IMR-90 (cell line): ENCODE measurements around the gene FAM149B1. TPM values are rescaled to one million over a fixed set of nuclear protein-coding genes. Genes with fewer than 3 reads are reported as not detected.

Experiments
- ATAC-seq: fragments of 200-7000 bp; cut with Tn5 transposase; 2 replicates; pipeline ENCODE4 v1.9.1; 2020; ENCODE audit warnings: low read depth, mild to moderate bottlenecking, moderate library complexity
- BruUV-seq: library from RNA; stranded (reverse); fragments of 400-500 nt; replicated peaks from 2 replicates; lab custom pipeline; 2021; lab: Mats Ljungman, UMichigan
- CTCF ChIA-PET: fragments of 300-600 bp; formaldehyde crosslinking; extraction: SDS; loops from one replicate; lab custom pipeline; 2021; ENCODE audit warnings: antibody characterized with exemption; lab: Yijun Ruan, JAX
- POLR2A ChIA-PET: fragments of 300-600 bp; sonication (Branson Sonifier 250); formaldehyde crosslinking; loops from one replicate; lab custom pipeline; 2022; ENCODE audit warnings: antibody characterized with exemption; ENCODE audit not compliant: unreplicated experiment; lab: Charles Lee
- DNase-seq: peaks from one replicate; pipeline ENCODE4 v3.0.0; 2013
- H2AFZ ChIP-seq: replicated peaks from 2 replicates; pipeline ENCODE3; 2013; ENCODE audit warnings: low read length, mild to moderate bottlenecking; ENCODE audit not compliant: poor library complexity
- H2AK5ac ChIP-seq: 2 replicates; pipeline ENCODE4 v1.6.1; 2013; ENCODE audit warnings: low read depth, low read length, inconsistent platforms
- H2AK9ac ChIP-seq: replicated peaks from 2 replicates; pipeline ENCODE3; 2013; ENCODE audit warnings: mild to moderate bottlenecking, low read depth, low read length, moderate library complexity; ENCODE audit not compliant: poor library complexity
- H2BK120ac ChIP-seq: 2 replicates; pipeline ENCODE4 v1.6.1; 2013; ENCODE audit warnings: low read depth, low read length, inconsistent platforms
- H2BK15ac ChIP-seq: 3 replicates; pipeline ENCODE4 v1.6.1; 2013; ENCODE audit warnings: low read depth, low read length, inconsistent platforms
- H2BK20ac ChIP-seq: 2 replicates; pipeline ENCODE4 v1.6.1; 2013; ENCODE audit warnings: low read depth, mild to moderate bottlenecking, inconsistent platforms, low read length, moderate library complexity
- H2BK5ac ChIP-seq: 2 replicates; pipeline ENCODE4 v1.6.1; 2013; ENCODE audit warnings: mild to moderate bottlenecking, low read depth, low read length, inconsistent platforms; ENCODE audit not compliant: poor library complexity, severe bottlenecking
- H3K14ac ChIP-seq: replicated peaks from 2 replicates; pipeline ENCODE4 v1.6.1; 2013; ENCODE audit warnings: low read depth, low read length, inconsistent platforms
- H3K18ac ChIP-seq: 2 replicates; pipeline ENCODE4 v1.6.1; 2013; ENCODE audit warnings: low read depth, low read length, control low read depth
- H3K23ac ChIP-seq: 2 replicates; pipeline ENCODE4 v1.6.1; 2013; ENCODE audit warnings: low read depth, low read length, inconsistent platforms
- H3K27ac ChIP-seq: 2 replicates; pipeline ENCODE4 v1.5.1; 2013; ENCODE audit warnings: mild to moderate bottlenecking, control low read depth, low read length; ENCODE audit not compliant: insufficient read depth
- H3K27me3 ChIP-seq: 2 replicates; pipeline ENCODE4 v1.6.1; 2013; ENCODE audit warnings: low read length; ENCODE audit not compliant: control insufficient read depth, insufficient read depth
- H3K36me3 ChIP-seq: 2 replicates; pipeline ENCODE4 v1.6.1; 2013; ENCODE audit warnings: low read length, mixed read lengths; ENCODE audit not compliant: control insufficient read depth, insufficient read depth
- H3K4ac ChIP-seq: 2 replicates; pipeline ENCODE4 v1.6.1; 2013; ENCODE audit warnings: low read depth, low read length, inconsistent platforms
- H3K4me1 ChIP-seq: 2 replicates; pipeline ENCODE4 v1.6.1; 2013; ENCODE audit warnings: low read length, mixed read lengths; ENCODE audit not compliant: control insufficient read depth, insufficient read depth
- H3K4me2 ChIP-seq: 2 replicates; pipeline ENCODE4 v1.6.1; 2013; ENCODE audit warnings: low read depth, mild to moderate bottlenecking, control low read depth, low read length, moderate library complexity
- H3K4me3 ChIP-seq: 2 replicates; pipeline ENCODE4 v1.5.1; 2013; ENCODE audit warnings: low read depth, mild to moderate bottlenecking, control low read depth, low read length, moderate library complexity; ENCODE audit not compliant: insufficient read depth
- H3K56ac ChIP-seq: 2 replicates; pipeline ENCODE4 v1.6.1; 2013; ENCODE audit warnings: low read length, inconsistent platforms; ENCODE audit not compliant: insufficient read depth; ENCODE audit errors: extremely low read depth
- H3K79me1 ChIP-seq, 2 experiments: 2 replicates each; pipeline ENCODE4 v1.6.1; 2013; ENCODE audit warnings: low read length in 2 of 2, inconsistent platforms in 1 of 2, low read depth in 1 of 2
- H3K9ac ChIP-seq: 2 replicates; pipeline ENCODE4 v1.6.1; 2013; ENCODE audit warnings: low read depth, low read length, control low read depth
- H3K9me1 ChIP-seq: 2 replicates; pipeline ENCODE4 v1.6.1; 2013; ENCODE audit warnings: low read length, inconsistent platforms; ENCODE audit not compliant: insufficient read depth
- H3K9me3 ChIP-seq: 2 replicates; pipeline ENCODE4 v1.6.1; 2013; ENCODE audit warnings: low read length; ENCODE audit not compliant: control insufficient read depth, insufficient read depth
- H4K20me1 ChIP-seq: 2 replicates; pipeline ENCODE4 v1.6.1; 2013; ENCODE audit warnings: low read length, inconsistent platforms; ENCODE audit not compliant: insufficient read depth
- H4K5ac ChIP-seq: 2 replicates; pipeline ENCODE4 v1.6.1; 2013; ENCODE audit warnings: mild to moderate bottlenecking, low read depth, low read length, control low read depth
- H4K8ac ChIP-seq, 2 experiments: 2 replicates each; pipeline ENCODE4 v1.6.1; 2013; ENCODE audit warnings: low read depth in 2 of 2, low read length in 2 of 2, control low read depth in 1 of 2, inconsistent platforms in 1 of 2
- H4K91ac ChIP-seq: 2 replicates; pipeline ENCODE4 v1.6.1; 2013; ENCODE audit warnings: low read depth, low read length, inconsistent platforms; ENCODE audit not compliant: insufficient read depth
- BHLHE40 ChIP-seq: fragments of 150-350 bp; IDR thresholded peaks from 2 replicates; pipeline ENCODE4 v1.6.1; 2016; ENCODE audit warnings: mild to moderate bottlenecking, low read depth, low read length
- CEBPB ChIP-seq: IDR thresholded peaks from 2 replicates; pipeline ENCODE4 v1.6.1; 2012; ENCODE audit warnings: low read depth, low read length, improper control_type of control experiment
- CHD1 ChIP-seq: IDR thresholded peaks from 2 replicates; pipeline ENCODE4 v1.6.1; 2012; ENCODE audit warnings: low read depth, low read length, improper control_type of control experiment
- FOS ChIP-seq: fragments of 150-350 bp; IDR thresholded peaks from 2 replicates; pipeline ENCODE4 v1.6.1; 2016; ENCODE audit warnings: low read depth, low read length
- MAFK ChIP-seq: IDR thresholded peaks from 2 replicates; pipeline ENCODE4 v1.6.1; 2012; ENCODE audit warnings: low read depth, low read length, improper control_type of control experiment
- NFE2L2 ChIP-seq: fragments of 150-350 bp; IDR thresholded peaks from 2 replicates; pipeline ENCODE4 v1.6.1; 2016; ENCODE audit warnings: low read depth, mild to moderate bottlenecking, low read length
- POLR2A ChIP-seq: IDR thresholded peaks from 2 replicates; pipeline ENCODE4 v1.6.1; 2012; ENCODE audit warnings: mild to moderate bottlenecking, low read depth, low read length
- RAD21 ChIP-seq: IDR thresholded peaks from 2 replicates; pipeline ENCODE4 v1.6.1; 2012; ENCODE audit warnings: low read length, improper control_type of control experiment
- RCOR1 ChIP-seq: IDR thresholded peaks from 2 replicates; pipeline ENCODE4 v1.6.1; 2012; ENCODE audit warnings: mild to moderate bottlenecking, low read length, improper control_type of control experiment; ENCODE audit not compliant: insufficient replicate concordance
- RFX5 ChIP-seq: IDR thresholded peaks from 2 replicates; pipeline ENCODE4 v1.8.0; 2012; ENCODE audit warnings: low read depth, mild to moderate bottlenecking, low read length, moderate library complexity
- SMC3 ChIP-seq: fragments of 150-350 bp; IDR thresholded peaks from 2 replicates; pipeline ENCODE4 v1.6.1; 2016; ENCODE audit warnings: low read depth, mild to moderate bottlenecking, antibody characterized with exemption, low read length, moderate library complexity
- WGBS, 2 experiments: methylation state at CpG; one replicate each; pipeline versions ENCODE4 v1.1.5 to v1.1.7; 2013; ENCODE audit warnings: missing lambda C conversion rate in 2 of 2; ENCODE audit not compliant: insufficient read length in 1 of 2; ENCODE audit errors: extremely low coverage in 2 of 2; 5-methylcytosine and 5-hydroxymethylcytosine counted together
- dilution Hi-C: fragments of 300-500 bp; cut with HindIII; formaldehyde crosslinking; loops from one replicate; pipeline ENCODE4 v1.14.3; 2018; ENCODE audit warnings: low sequenced_read_pairs; ENCODE audit not compliant: unreplicated experiment
- in situ Hi-C: fragments of 300-500 bp; cut with MboI; formaldehyde crosslinking; loops from 3 replicates; pipeline ENCODE4 v1.14.3; 2019; ENCODE audit warnings: low sequenced_read_pairs, inconsistent platforms, mixed read lengths
- intact Hi-C: fragments of 100-400 bp; cut with micrococcal nuclease; formaldehyde crosslinking; loops from 2 replicates; pipeline ENCODE4 v1.10.0; 2022
- polyA plus RNA-seq, 3 experiments: library from polyadenylated mRNA; depleted of rRNA; stranded (reverse); fragments of >200 nt; gene quantifications; 2 replicates each; pipeline ENCODE4 v1.2.3, GENCODE V29; 2012; ENCODE audit warnings: low replicate concordance in 1 of 3
- total RNA-seq: library from RNA; depleted of rRNA; stranded (reverse); fragments of >200 nt; gene quantifications from 2 replicates; pipeline ENCODE4 v1.2.3, GENCODE V29; 2012
- TF ChIP-seq, protein P1 (sequence below): conservative IDR thresholded peaks from 2 replicates; pipeline ENCODE4 v1.5.1; 2012; ENCODE audit warnings: mild to moderate bottlenecking, low read depth, low read length, improper control_type of control experiment

FAM149B1 gene
- total and polyA plus RNA-seq, 2 of the 4 experiments (the other 2 are of a cell fraction), result 21.7 to 28.3 TPM

DNA sequence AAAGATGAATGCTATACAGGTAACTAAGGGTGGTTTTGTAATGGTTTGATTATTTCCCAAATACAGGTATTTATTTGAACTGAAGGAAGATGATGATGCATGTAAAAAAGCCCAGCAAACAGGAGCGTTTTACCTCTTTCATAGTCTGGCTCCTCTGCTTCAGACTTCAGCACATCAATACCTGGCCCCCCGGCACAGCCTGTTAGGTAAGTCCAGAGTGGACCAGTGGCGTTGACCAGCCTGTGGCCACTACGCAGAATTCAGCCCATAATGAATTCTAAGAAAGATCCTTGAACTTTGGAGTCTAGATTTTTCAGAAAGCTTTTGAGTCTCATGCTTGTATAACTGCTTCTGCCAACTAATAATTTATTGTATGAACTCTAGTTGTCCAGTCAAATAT is 48.0 kb upstream of the FAM149B1 start:
- no peak overlapping the region for H3K14ac ChIP-seq
- no peaks in the 10 kb centered on the region; the same call in 1 of the 2 replicates for H3K9me1 ChIP-seq
- ChIA-PET CTCF (no interaction called here), POLR2A (no interaction called here)
- no peak overlapping the region for H4K5ac ChIP-seq
- H3K4me3 ChIP-seq, result no peak overlapping the region
- in situ Hi-C loops, result no loop called here
- H3K79me1 ChIP-seq, result peaks cover 8 to 15% of the 10 kb centered on the region in 2 experiments; a peak in 3 of 4 replicates
- no peak overlapping the region for H3K56ac ChIP-seq
- no peak overlapping the region for H3K4me2 ChIP-seq
- H2AK5ac ChIP-seq, result no peak overlapping the region
- H2BK15ac ChIP-seq, result no peak overlapping the region
- H2BK120ac ChIP-seq, result no peak overlapping the region
- no TSS peak for BruUV-seq
- H3K36me3 ChIP-seq, result peaks cover 1% of the 10 kb centered on the region; the same call in 1 of the 2 replicates
- ATAC-seq, result no peak
- no peak overlapping the region for H4K91ac ChIP-seq
- H2AK9ac ChIP-seq, result no peak overlapping the region
- peaks cover 11% of the 10 kb centered on the region for H3K4me1 ChIP-seq
- WGBS, 2 experiments, result no CpG with 5 or more reads among the region's 4 CpGs
- TF ChIP-seq FOS, result no peak
- no peak for TF ChIP-seq MAFK
- TF ChIP-seq RFX5, result no peak
- TF ChIP-seq NFE2L2, result no peak
- TF ChIP-seq, protein P1, sequence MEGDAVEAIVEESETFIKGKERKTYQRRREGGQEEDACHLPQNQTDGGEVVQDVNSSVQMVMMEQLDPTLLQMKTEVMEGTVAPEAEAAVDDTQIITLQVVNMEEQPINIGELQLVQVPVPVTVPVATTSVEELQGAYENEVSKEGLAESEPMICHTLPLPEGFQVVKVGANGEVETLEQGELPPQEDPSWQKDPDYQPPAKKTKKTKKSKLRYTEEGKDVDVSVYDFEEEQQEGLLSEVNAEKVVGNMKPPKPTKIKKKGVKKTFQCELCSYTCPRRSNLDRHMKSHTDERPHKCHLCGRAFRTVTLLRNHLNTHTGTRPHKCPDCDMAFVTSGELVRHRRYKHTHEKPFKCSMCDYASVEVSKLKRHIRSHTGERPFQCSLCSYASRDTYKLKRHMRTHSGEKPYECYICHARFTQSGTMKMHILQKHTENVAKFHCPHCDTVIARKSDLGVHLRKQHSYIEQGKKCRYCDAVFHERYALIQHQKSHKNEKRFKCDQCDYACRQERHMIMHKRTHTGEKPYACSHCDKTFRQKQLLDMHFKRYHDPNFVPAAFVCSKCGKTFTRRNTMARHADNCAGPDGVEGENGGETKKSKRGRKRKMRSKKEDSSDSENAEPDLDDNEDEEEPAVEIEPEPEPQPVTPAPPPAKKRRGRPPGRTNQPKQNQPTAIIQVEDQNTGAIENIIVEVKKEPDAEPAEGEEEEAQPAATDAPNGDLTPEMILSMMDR, result no peak
- no peak for TF ChIP-seq CHD1
- no peak for TF ChIP-seq SMC3
- no peak for TF ChIP-seq CEBPB
- TF ChIP-seq BHLHE40, result no peak
- no peak for TF ChIP-seq RAD21
- TF ChIP-seq RCOR1, result no peak
- no peak for TF ChIP-seq POLR2A
- no peak overlapping the region for H2BK5ac ChIP-seq
- no peaks in the 10 kb centered on the region for H3K27me3 ChIP-seq
- dilution Hi-C loops, result no loop called here
- no peak overlapping the region for H2BK20ac ChIP-seq
- H3K4ac ChIP-seq, result no peak overlapping the region
- no peak for DNase-seq
- no peak overlapping the region for H4K8ac ChIP-seq
- H2AFZ ChIP-seq, result no peak overlapping the region
- no peak overlapping the region for H3K23ac ChIP-seq
- no peaks in the 10 kb centered on the region for H4K20me1 ChIP-seq
- no peak overlapping the region for H3K27ac ChIP-seq
- intact Hi-C loops, result no loop called here
- no peak overlapping the region for H3K9ac ChIP-seq
- no peaks in the 10 kb centered on the region for H3K9me3 ChIP-seq
- no peak overlapping the region for H3K18ac ChIP-seq
